ENCODE measurements around the gene NCKAP5L.
A peak's percentile ranks its signal among the peaks of the same experiment; 100 is the strongest.

NCKAP5L gene

DNA sequence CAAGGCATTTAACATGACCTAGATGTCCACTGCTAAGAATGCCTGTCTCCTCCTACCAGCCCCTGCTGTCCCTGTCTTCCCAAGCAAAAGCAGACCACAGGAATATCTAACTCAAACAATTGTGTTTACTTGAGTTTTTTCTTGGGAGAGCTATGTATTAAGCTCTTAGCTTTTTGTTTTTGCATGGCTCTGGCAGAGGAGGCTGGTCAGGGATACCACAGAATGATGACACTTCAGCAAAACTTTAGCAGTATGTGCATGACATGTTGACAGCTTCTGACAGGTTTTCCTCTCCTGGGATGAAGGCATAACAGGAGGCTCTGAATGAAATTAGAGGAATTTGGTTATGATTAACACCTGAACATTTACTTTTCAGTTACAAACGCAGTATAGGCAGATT, 79.9 kb downstream of the NCKAP5L start:
- no peak for DNase-seq (ENCODE audit: extremely low read depth in 1 of 2, low read depth in 1 of 2)

DNA sequence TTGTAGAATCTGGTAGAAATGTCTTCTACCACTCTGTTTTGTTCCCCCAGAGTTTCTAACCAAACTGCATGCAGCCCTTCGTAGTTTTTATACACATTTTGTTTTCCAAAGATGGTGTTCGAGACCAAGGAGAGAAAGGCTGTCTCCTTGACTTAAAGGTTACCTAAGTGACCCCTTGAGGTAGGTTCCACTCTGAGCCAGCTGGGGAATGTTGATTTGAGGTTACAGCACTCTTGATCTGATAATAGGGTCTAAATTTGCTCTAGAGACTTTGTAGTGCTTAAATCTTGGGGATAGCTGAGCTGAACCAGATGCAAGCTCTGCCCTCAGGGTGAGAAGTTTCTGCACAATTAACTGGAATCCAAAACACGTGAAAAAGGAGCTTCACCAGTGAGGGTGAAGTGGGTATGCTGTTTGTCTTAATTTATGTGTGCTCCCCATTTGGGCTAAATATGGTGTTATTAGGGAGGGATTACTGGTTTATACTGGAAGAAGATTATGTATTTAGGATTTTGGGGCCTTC, 83.8 kb downstream of the NCKAP5L start:
- DNase-seq (ENCODE audit: extremely low read depth in 1 of 2, low read depth in 1 of 2): no peak

DNA sequence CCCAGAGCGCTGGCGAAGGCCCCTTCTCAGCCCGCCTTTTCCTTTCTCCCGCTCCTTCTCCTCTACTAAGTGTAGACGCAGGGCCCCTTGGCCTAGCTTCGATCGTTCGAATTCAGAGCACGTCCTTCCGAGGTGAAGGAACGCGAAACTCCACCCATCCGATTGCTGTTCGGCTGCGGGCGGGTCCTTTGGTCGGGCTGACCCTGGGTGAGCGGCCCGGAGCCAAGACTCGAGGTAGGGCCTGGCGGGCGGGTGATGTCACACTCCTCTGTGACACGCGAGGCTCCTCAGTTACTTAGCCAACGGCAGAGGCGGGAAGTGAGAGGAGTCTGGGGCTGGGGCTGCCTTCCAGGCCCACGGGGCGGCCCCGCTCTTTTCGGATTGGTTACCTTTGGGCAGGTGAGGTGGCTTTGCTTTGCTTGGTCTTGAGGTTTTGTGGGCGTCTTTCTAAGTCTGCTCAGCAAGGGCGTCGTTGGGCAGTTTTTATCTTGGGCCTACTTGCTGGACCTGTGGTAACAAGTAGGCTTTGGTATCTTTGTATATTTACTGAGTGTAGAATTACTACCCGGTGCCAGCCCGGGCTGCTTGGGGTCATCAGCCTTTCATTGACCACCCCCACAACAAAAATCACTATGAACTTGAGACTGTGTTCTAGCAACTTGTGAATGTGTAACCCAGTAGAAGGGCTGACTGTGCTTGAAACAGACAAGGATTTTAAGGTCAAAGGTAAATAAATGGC, 86.2 kb downstream of the NCKAP5L start:
- DNase-seq (ENCODE audit: extremely low read depth in 1 of 2, low read depth in 1 of 2): peak; percentile 64 to 67

All from activated CD8-positive, alpha-beta memory T cell treated with anti-CD3 and anti-CD28 coated beads for 1 hour (primary cell).